GM10266 (cell line): ENCODE measurements around the gene MICOS13.
A peak's percentile ranks its signal among the peaks of the same experiment; 100 is the strongest.

ENCODE experiments used
- DNase-seq: peaks from one replicate; pipeline ENCODE4 v3.0.0; 2012; ENCODE audit errors: extremely low spot score
- TF ChIP-seq, protein P1 (sequence below): IDR thresholded peaks from 2 replicates; pipeline ENCODE4 v1.5.1; 2012; ENCODE audit warnings: mild to moderate bottlenecking, low read depth; ENCODE audit not compliant: control insufficient read depth, insufficient read depth; ENCODE audit errors: missing control alignments

The MICOS13 gene, protein sequence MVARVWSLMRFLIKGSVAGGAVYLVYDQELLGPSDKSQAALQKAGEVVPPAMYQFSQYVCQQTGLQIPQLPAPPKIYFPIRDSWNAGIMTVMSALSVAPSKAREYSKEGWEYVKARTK

DNA sequence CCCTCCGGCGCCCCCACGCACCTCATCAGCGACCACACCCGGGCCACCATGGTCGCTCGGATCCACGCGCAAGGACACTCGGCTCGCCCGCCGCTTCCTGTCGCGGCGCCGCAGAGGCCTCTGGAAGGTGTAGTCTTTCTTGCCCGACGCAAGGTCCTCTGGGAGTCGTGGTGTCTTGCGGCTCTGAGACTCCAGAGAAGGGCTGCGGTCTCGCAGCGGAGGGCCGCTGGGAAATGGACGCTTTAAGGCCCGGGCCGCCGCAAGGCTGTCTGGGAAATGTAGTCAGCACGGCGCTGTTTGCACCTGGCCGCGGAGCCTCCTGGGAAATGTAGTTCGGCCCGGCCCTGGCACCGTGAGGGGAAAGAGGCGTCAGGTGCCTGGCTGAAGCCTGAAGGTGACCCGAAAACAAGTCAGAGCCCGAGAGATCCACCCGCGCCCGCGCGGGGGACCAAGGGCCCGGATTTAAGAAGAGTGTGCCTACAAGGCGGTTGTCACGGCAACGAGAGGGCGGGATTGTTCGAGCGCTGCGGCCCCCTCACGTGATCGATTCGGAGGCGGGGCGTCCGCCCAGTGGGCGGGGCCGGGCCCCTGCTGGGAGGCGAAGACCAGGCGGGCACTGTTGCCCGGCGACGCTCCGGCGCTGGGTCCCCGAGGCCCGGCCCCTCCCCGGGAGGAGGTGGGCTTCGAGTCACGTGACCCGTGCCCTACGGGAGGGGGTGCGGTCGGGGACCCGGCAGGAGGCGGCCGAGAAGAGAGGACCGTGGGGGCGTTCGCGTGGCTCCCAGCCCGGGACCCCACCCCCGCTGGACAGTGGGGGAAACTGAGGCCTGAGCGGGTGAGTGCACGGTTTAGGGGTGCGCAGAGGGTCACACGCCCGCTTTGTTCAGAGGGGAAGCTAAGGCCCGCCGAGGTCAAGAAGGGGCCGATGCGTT lies at the start of gene MICOS13, which contains the start of gene HSD11B1L:
Gene MICOS13, minus strand, starts transcription at position 80 of the 932 bp plus-strand sequence. Its CDS starts 30 bp downstream, at position 50.
Gene HSD11B1L, plus strand, starts transcription at position 591 of the 932 bp plus-strand sequence. CDS start 3,806 bp downstream, outside the sequence.
- TF ChIP-seq, protein P1, sequence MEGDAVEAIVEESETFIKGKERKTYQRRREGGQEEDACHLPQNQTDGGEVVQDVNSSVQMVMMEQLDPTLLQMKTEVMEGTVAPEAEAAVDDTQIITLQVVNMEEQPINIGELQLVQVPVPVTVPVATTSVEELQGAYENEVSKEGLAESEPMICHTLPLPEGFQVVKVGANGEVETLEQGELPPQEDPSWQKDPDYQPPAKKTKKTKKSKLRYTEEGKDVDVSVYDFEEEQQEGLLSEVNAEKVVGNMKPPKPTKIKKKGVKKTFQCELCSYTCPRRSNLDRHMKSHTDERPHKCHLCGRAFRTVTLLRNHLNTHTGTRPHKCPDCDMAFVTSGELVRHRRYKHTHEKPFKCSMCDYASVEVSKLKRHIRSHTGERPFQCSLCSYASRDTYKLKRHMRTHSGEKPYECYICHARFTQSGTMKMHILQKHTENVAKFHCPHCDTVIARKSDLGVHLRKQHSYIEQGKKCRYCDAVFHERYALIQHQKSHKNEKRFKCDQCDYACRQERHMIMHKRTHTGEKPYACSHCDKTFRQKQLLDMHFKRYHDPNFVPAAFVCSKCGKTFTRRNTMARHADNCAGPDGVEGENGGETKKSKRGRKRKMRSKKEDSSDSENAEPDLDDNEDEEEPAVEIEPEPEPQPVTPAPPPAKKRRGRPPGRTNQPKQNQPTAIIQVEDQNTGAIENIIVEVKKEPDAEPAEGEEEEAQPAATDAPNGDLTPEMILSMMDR, result no peak
- DNase-seq, result peak; percentile 96

DNA sequence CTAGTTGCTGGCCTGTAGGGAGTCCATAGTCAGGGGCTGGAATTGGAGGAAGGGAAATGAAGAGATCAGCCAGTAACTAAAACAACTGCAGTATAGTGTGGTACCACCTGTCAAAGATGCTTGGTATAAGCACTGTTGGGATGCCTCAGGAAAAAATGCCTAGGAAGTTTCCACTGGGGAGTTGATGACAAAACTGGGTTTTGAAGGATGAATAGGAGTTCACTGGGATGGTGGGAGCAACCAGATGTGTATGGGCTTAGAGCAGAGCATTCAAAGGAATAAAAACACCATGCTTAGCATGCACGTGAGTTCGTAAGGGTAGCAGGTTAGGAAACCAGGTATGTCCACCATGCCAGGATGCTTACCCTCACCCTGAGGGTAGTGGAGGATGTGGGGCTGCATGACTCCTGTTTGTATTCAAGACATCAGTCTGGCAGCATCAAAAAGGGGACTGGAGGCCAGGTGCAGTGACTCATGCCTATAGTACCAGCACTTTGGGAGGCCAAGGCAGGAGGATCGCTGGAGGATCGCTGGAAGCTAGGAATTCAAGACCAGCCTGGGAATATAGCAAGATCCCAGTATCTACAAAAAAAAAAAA lies 47.2 kb upstream of the MICOS13 start:
- TF ChIP-seq, protein P1, result no peak
- no peak for DNase-seq

DNA sequence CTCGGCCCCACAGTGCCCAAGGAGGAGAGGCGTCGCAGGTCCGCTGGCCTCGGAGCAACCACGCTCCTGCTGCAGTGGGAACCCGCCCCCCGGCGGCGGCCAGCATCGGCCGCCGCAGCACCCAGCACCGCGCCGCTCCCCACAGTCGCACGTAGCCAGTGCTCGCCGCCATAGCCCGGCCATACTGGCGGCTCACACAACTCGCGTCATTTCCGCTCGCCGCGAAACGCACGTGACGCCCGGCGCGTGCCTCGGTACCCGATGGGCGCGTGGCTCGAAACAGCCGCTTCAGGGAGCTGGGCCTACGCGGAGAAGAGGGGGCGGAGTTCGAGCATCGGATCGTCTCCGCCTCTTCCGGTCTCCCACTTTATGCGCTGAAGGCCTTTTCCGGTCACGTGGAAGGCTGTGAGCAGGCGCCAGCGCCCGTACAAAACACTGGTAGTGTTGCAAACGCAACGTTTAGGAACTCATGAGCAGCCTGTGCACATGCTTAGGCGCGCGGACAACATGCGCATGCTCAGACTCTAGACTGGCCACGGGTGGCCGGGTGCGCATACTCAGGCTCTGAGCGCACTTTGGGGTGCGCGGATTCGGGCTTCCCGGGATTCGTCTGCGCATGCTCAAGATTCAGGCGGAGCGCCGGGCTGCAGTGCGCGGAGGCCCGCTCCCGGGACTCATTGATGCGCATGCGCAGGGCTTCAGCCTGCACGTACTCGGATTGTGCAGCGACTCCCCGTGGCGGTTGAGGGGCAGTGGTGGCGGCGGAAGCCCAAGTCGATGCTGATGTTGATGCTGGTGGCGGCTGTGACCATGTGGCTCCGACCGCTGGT lies 39.9 kb upstream of the MICOS13 start, which contains the start of the genes CATSPERD and LONP1:
Gene CATSPERD, plus strand, starts transcription at position 677 of the 830 bp plus-strand sequence. Its CDS starts 101 bp downstream, at position 778.
Gene LONP1, minus strand, starts transcription at position 186 of the 830 bp plus-strand sequence. Its CDS starts 14 bp downstream, at position 172.
- TF ChIP-seq, protein P1, result peak; percentile 97
- DNase-seq, result peak; percentile 99

DNA sequence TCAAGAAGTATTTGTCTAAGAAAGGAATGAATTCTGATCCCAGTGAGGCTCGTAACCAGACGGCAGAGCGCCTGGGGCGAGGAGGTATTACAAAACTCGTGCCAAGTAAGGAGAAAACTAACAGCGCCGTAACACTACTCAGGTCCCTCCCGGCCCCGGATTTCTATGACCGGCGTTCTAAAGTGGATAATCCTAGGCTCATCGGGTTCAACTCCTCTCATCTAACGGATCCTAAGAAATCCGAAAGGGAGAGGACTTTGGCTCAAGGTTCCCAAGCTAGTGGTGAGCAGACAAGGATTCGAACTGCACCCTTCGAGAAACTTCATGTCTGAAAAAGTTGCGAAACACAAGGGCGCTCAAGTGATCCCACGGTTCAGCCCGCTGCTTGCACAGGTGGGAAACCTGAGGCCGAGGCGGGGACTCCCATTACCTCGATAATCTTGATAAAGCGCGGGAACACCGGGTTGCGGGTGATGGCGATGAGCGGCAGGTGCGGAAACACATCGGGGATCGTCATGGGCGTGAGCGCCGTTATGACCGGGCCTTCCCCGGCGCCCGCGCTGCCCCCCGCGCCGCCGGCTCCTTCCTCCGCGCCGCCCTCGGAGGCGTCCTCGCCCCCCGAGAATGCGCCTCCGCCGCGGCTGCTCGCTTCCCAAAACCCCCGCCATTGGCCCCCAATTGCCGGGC lies 39.1 kb upstream of the MICOS13 start:
- TF ChIP-seq, protein P1, result no peak
- peak; percentile 17 for DNase-seq

DNA sequence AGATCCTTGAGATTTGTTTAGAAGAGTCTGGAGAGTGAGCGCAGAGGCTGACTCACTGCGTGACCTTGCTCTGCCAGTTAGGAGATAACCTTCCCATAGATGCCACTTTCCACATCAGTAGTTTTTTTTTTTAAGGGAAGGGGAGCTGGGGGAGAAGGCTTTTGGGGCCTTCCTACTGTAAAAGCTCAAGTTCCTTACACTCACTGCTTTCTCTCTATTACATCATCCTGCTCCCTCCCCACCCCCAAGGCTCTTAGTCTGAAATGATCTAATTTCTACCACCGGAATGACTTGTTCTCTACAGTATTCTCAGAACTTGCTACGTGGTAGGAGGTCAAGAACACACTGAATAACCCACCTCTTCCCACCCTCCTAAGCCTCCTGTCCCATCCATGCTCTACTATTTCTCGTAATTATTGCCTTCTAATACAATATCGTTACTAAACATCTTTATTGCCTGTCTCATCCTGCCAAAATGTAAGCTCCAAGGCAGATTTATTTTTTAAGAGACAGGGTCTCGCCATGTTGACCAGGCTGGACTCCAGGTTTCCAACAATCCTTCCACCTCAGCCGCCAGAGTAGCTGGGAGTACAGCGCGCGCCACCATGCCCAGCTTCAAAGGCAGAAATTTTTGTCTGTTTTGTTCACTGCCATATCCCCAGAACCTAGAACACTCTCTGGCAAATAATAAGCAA lies 38.4 kb upstream of the MICOS13 start:
- TF ChIP-seq, protein P1, result no peak
- DNase-seq, result peak; percentile 73
